GM20000 (cell line): Measurements from ENCODE around the gene OGFRL1.

Experiments used
- DNase-seq: peaks from one replicate; pipeline ENCODE4 v3.0.0; 2012; ENCODE audit warnings: low spot score
- TF ChIP-seq, protein P1 (sequence below): IDR thresholded peaks from 2 replicates; pipeline ENCODE4 v1.5.1; 2012; ENCODE audit warnings: mild to moderate bottlenecking, control low read depth; ENCODE audit errors: extremely low read depth, missing control alignments

Gene OGFRL1

DNA sequence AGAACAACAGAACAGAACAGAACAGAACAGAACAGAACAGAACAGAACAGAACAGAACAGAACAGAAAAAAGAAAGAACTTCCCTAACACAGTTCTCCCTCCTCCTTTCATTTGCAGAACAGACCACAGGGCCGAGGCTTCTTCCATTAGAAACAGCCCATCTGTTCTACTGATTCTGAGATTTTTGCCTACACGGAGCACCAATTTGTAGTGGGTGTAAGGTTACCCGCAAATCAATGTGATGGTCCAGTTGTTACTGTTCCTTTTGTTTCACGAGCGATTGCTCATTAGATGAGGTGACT lies 734 bp upstream of the OGFRL1 start:
- DNase-seq = no peak
- TF ChIP-seq, protein P1, sequence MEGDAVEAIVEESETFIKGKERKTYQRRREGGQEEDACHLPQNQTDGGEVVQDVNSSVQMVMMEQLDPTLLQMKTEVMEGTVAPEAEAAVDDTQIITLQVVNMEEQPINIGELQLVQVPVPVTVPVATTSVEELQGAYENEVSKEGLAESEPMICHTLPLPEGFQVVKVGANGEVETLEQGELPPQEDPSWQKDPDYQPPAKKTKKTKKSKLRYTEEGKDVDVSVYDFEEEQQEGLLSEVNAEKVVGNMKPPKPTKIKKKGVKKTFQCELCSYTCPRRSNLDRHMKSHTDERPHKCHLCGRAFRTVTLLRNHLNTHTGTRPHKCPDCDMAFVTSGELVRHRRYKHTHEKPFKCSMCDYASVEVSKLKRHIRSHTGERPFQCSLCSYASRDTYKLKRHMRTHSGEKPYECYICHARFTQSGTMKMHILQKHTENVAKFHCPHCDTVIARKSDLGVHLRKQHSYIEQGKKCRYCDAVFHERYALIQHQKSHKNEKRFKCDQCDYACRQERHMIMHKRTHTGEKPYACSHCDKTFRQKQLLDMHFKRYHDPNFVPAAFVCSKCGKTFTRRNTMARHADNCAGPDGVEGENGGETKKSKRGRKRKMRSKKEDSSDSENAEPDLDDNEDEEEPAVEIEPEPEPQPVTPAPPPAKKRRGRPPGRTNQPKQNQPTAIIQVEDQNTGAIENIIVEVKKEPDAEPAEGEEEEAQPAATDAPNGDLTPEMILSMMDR = no peak

DNA sequence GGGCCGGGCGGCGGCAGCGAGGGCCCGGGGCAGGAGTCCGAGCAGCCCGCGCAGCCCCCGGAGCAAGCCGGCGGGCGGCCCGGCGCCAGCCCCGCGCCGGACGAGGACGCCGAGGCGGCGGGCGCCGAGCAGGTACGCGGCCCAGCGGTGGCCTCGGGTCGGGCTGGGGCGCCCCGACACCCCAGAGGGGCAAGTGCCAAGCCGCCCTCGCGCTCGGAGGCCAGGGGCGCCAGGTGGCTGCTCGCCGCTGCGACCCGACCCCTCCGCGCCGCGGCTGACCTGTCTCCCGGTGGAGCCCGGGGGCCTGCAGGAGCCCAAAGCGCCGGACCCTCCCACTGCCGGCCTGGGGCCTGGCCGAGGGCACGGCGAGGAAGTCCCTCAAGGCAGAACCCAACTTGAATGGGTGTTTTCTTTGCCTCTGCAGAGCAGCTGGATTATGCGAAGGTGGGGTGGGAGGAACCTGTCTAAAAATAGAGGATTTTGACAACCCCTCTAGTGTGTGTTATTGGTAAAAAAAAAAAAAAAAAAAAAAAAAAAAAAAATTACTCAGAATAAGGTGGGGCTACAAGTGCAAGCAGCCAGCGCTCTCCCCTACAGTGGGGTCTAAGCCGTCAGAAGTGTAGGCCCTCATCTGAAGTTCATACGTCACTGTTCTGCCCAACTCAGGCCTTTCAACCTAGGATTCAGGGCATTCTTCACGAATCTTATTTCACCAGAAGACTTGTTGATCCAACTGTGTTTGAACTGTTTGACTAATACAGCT lies 609 bp downstream of the OGFRL1 start:
- no peak for DNase-seq

DNA sequence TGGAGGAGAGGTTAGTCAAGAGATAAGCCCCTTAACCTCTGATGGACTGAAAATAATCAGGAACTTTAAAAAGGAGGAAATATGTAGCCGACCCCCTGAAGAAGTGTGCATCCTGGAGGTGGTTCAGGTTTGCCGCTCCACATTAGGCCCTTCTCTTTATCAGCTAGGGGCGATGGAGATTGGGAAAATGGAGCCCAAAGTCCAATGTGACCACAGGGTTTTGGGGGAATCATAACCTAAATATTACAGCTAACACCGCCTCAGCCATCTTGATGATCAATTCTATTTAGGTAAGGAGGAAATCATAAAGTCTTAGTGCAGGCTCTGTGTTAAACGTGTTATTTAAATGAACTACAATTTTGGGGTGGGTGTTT lies 1.2 kb downstream of the OGFRL1 start:
- no peak for DNase-seq
- TF ChIP-seq, protein P1 = no peak

More for the DNA sequence above, 609 bp downstream of the OGFRL1 start:
- TF ChIP-seq, protein P1 = no peak

DNA sequence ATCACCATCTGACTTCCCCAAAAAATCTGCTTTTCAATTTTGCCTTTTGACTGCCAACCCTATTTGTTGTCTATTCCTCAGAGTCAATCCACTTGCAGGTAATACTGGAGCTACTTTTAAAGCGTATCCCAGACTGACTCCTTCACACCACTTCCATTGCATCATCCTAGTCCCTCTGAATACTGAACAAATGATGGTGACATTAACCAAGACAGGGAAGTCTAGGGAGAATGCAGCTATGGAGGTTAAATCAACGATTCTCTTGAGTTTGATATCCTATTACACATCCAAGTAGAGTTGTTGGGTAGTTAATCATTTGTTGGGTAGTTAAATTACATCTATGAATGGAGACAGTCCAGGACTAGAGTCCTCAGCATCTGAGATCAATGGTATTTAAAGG lies 2.0 kb downstream of the OGFRL1 start:
- no peak for DNase-seq
- TF ChIP-seq, protein P1 = no peak

DNA sequence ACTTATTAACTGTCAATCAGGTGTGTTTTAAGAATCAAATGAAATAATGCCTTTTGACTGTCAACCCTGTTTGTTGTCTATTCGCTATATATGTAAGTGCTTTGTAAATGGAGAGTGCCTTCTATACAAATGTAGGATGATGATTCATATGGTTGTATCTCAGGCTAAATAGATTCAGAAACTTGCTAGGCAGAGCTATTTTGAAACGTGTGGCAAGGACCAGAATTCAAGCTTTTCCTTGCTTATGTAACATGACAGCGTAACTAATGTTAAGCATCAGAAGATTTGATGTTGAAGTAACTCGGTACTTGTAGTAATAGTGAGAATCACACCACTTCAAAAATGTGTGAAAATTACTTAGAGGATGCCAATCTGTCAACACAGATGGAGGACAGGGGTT lies 3.4 kb downstream of the OGFRL1 start:
- TF ChIP-seq, protein P1 = no peak
- no peak for DNase-seq

DNA sequence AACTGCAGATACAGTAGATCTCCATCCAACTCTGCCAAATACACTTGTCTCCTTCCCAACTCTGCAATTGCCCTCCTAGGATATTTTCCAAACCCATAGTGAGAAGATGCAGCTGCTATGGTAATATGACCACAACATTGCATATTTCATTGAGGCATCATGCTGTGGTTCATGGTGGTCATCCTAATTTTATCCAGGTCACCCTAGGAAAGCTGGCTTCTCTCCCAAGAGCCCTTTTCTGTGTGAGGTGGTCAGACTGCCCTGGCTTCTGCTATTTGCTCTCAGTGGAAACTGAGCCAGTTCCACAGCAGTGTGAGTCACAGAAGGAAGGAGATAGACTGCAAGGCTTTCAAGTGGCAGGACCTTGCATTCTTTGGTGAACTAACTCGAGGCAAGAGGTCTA lies 5.5 kb downstream of the OGFRL1 start:
- no peak for DNase-seq
- TF ChIP-seq, protein P1 = no peak

DNA sequence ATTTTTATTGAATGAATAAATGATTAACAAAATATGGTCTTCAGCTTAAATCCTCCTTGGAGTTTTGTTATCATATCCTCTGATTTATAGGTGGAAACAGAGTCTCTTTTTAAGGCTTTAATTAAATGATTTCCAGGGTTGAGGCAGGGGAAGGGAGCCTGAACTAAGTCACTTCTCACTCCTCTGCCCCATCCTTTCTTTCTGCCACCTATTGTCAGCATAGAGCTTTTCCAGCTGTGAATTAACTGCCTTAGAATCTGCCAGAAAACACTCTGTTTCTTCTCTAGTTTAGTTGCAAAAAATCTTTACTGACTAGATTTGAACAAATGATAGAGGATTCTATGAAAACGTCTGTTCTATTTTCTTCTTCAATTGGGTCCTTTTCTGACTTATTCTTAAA lies 9.8 kb downstream of the OGFRL1 start:
- DNase-seq = no peak
- TF ChIP-seq, protein P1 = no peak
